Activated T-helper 2 cell treated with anti-CD3 and anti-CD28 coated beads, Interferon-gamma antibody, Interleukin-2, Interleukin-4, amounts not matched to agents 10 μg/mL and 5 μg/mL and 100 μg/mL, durations not matched to agents 14 hours and 24 hours and 36 hours (primary cell): ENCODE measurements around the gene ZNF107. TPM values are rescaled to one million over a fixed set of nuclear protein-coding genes. Genes with fewer than 3 reads are reported as not detected.

ENCODE experiments used
- total RNA-seq: library from RNA; stranded (reverse); gene quantifications from 2 replicates; pipeline ENCODE4 v1.2.3, GENCODE V29; 2022

Gene ZNF107
- total RNA-seq, 1 donor from 2014 or later = 13.1 TPM

Other genes starting within 250 kb of the ZNF107 start
- 10.9 and 11.3 TPM in 2 replicates for gene ZNF680, start 103.1 kb upstream of the ZNF107 start, total RNA-seq
- 7.9 and 8.1 TPM in 2 replicates for gene ZNF138, start 128.3 kb downstream of the ZNF107 start, total RNA-seq
- 7.2 and 7.5 TPM in 2 replicates for gene ZNF273, start 237.1 kb downstream of the ZNF107 start, total RNA-seq